H1 (cell line): Measurements from ENCODE around the gene LRBA. TPM values are rescaled to one million over a fixed set of nuclear protein-coding genes. Genes with fewer than 3 reads are reported as not detected.

ENCODE experiments used
- CTCF ChIA-PET: fragments of 300-600 bp; sonication (Branson Sonifier 250); formaldehyde crosslinking; loops from one replicate; lab custom pipeline; 2021; ENCODE audit not compliant: partially characterized antibody; lab: Charles Lee
- POLR2A ChIA-PET: fragments of 300-600 bp; sonication (Branson Sonifier 250); formaldehyde crosslinking; loops from one replicate; lab custom pipeline; 2021; ENCODE audit warnings: inconsistent platforms; ENCODE audit not compliant: partially characterized antibody; lab: Charles Lee
- DNase-seq, 2 experiments: peaks; one replicate each; pipeline versions ENCODE4 v3.0.0 to v3.0.0-alpha.2; 2010 to 2022; ENCODE audit warnings: low spot score in 2 of 2, low read depth in 1 of 2, mixed read lengths in 1 of 2
- FAIRE-seq: peaks from 2 replicates; lab custom pipeline; 2011; peaks lifted over from hg19 to GRCh38; lab: Jason Lieb, UNC
- H2AFZ ChIP-seq: 2 replicates; pipeline ENCODE4 v1.8.1; 2012; ENCODE audit warnings: low read length, inconsistent platforms
- H2AK5ac ChIP-seq: 2 replicates; pipeline ENCODE4 v1.6.1; 2013; ENCODE audit warnings: low read depth, low read length
- H2BK120ac ChIP-seq: replicated peaks from 2 replicates; pipeline ENCODE3; 2013; ENCODE audit warnings: low read depth, low read length, inconsistent platforms
- H2BK12ac ChIP-seq: 2 replicates; pipeline ENCODE4 v1.6.1; 2013; ENCODE audit warnings: low read depth, low read length
- H2BK15ac ChIP-seq: 2 replicates; pipeline ENCODE4 v1.6.1; 2013; ENCODE audit warnings: low read length
- H2BK20ac ChIP-seq: 2 replicates; pipeline ENCODE4 v1.6.1; 2013; ENCODE audit warnings: low read length
- H2BK5ac ChIP-seq: 2 replicates; pipeline ENCODE4 v1.6.1; 2013; ENCODE audit warnings: low read depth, low read length
- H3K14ac ChIP-seq: 2 replicates; pipeline ENCODE4 v1.6.1; 2013; ENCODE audit warnings: inconsistent platforms; ENCODE audit not compliant: insufficient read length
- H3K18ac ChIP-seq: 2 replicates; pipeline ENCODE4 v1.6.1; 2013; ENCODE audit warnings: low read length; ENCODE audit errors: extremely low read depth
- H3K23ac ChIP-seq: 2 replicates; pipeline ENCODE4 v1.6.1; 2013; ENCODE audit warnings: inconsistent platforms; ENCODE audit not compliant: insufficient read length
- H3K23me2 ChIP-seq: 2 replicates; pipeline ENCODE4 v1.6.1; 2013; ENCODE audit warnings: low read depth, low read length
- H3K27ac ChIP-seq: 2 replicates; pipeline ENCODE4 v1.6.1; 2011; ENCODE audit warnings: low read depth, low read length, inconsistent platforms
- H3K27me3 ChIP-seq, 4 experiments: replicated peaks in 1 of 4; 1 replicate in 1 of 4; 2 replicates in 3 of 4; pipeline versions ENCODE4 v1.6.1 to v1.8.1; 2011 to 2013; ENCODE audit warnings: low read length in 3 of 4, mild to moderate bottlenecking in 3 of 4, inconsistent platforms in 2 of 4, mixed read lengths in 2 of 4, moderate library complexity in 1 of 4; ENCODE audit not compliant: control insufficient read depth in 3 of 4, insufficient read depth in 3 of 4; ENCODE audit errors: extremely low read depth in 1 of 4
- H3K36me3 ChIP-seq, 4 experiments: 2 replicates each; pipeline versions ENCODE4 v1.6.1 to v1.8.1; 2011 to 2013; ENCODE audit warnings: mild to moderate bottlenecking in 4 of 4, low read length in 3 of 4, moderate library complexity in 2 of 4, control low read depth in 1 of 4, inconsistent platforms in 1 of 4; ENCODE audit not compliant: insufficient read depth in 4 of 4, control insufficient read depth in 2 of 4
- H3K4ac ChIP-seq: replicated peaks from 2 replicates; pipeline ENCODE3; 2013; ENCODE audit warnings: low read length, low read depth, mixed read lengths, inconsistent platforms; ENCODE audit not compliant: insufficient read length
- H3K4me1 ChIP-seq, 4 experiments: replicated peaks in 1 of 4; 1 replicate in 1 of 4; 2 replicates in 3 of 4; pipeline versions ENCODE4 v1.6.1 to v1.8.1; 2011 to 2013; ENCODE audit warnings: low read length in 3 of 4, inconsistent platforms in 2 of 4, mixed read lengths in 1 of 4; ENCODE audit not compliant: insufficient read depth in 4 of 4, control insufficient read depth in 3 of 4
- H3K4me2 ChIP-seq, 2 experiments: 2 replicates each; pipeline versions ENCODE4 v1.6.1 to v1.8.1; 2011 to 2013; ENCODE audit warnings: low read depth in 2 of 2, low read length in 2 of 2, control low read depth in 1 of 2, inconsistent platforms in 1 of 2, mild to moderate bottlenecking in 1 of 2; ENCODE audit not compliant: insufficient read depth in 1 of 2
- H3K4me3 ChIP-seq, 4 experiments: fragments of 200-600, 300-600 bp in 1 of 4; sonication (generic), shearing (Covaris generic), sonication (Bioruptor Twin) in 1 of 4; 2 replicates each; pipeline versions ENCODE4 v1.5.1 to v1.8.1; 2011 to 2016; ENCODE audit warnings: low read length in 4 of 4, low read depth in 3 of 4, control low read depth in 2 of 4, inconsistent platforms in 2 of 4, mild to moderate bottlenecking in 2 of 4, mixed read lengths in 1 of 4, moderate library complexity in 1 of 4; ENCODE audit not compliant: insufficient read depth in 2 of 4; ENCODE audit errors: extremely low read depth in 1 of 4
- H3K56ac ChIP-seq: replicated peaks from 2 replicates; pipeline ENCODE3; 2013; ENCODE audit warnings: low read depth, mild to moderate bottlenecking, mixed read lengths, low read length, inconsistent platforms; ENCODE audit not compliant: insufficient read length
- H3K79me1 ChIP-seq: 2 replicates; pipeline ENCODE4 v1.6.1; 2013; ENCODE audit warnings: low read depth, low read length, control low read depth
- H3K79me2 ChIP-seq, 2 experiments: 2 replicates each; pipeline versions ENCODE4 v1.6.1 to v1.8.1; 2012 to 2013; ENCODE audit warnings: low read length in 2 of 2, mild to moderate bottlenecking in 2 of 2, inconsistent platforms in 1 of 2; ENCODE audit not compliant: insufficient read depth in 2 of 2, control insufficient read depth in 1 of 2
- H3K9ac ChIP-seq, 4 experiments: replicated peaks in 1 of 4; 1 replicate in 1 of 4; 2 replicates in 3 of 4; pipeline versions ENCODE4 v1.6.1 to v1.8.1; 2011 to 2013; ENCODE audit warnings: low read depth in 3 of 4, low read length in 3 of 4, control low read depth in 2 of 4, mild to moderate bottlenecking in 2 of 4, moderate library complexity in 2 of 4, inconsistent platforms in 1 of 4; ENCODE audit errors: extremely low read depth in 1 of 4
- H3K9me3 ChIP-seq, 2 experiments: 2 replicates each; pipeline versions ENCODE4 v1.6.1 to v1.8.1; 2012 to 2013; ENCODE audit warnings: mild to moderate bottlenecking in 2 of 2, moderate library complexity in 2 of 2, control low read depth in 1 of 2, inconsistent platforms in 1 of 2, low read depth in 1 of 2, low read length in 1 of 2, mixed read lengths in 1 of 2; ENCODE audit not compliant: insufficient read depth in 2 of 2
- H4K20me1 ChIP-seq, 2 experiments: replicated peaks in 1 of 2; 2 replicates each; pipeline versions ENCODE3 to v1.8.1; 2011 to 2013; ENCODE audit warnings: inconsistent platforms in 2 of 2, low read length in 2 of 2, mild to moderate bottlenecking in 1 of 2; ENCODE audit not compliant: insufficient read depth in 2 of 2, control insufficient read depth in 1 of 2
- H4K5ac ChIP-seq: 2 replicates; pipeline ENCODE4 v1.6.1; 2013; ENCODE audit warnings: low read length, low read depth, mixed read lengths, inconsistent platforms; ENCODE audit not compliant: insufficient read length
- H4K8ac ChIP-seq: 2 replicates; pipeline ENCODE4 v1.8.0; 2013; ENCODE audit warnings: mild to moderate bottlenecking, moderate library complexity, low read length, inconsistent platforms; ENCODE audit not compliant: insufficient read depth; ENCODE audit errors: extremely low read depth
- H4K91ac ChIP-seq: replicated peaks from 2 replicates; pipeline ENCODE3; 2013; ENCODE audit warnings: low read length, mixed read lengths, inconsistent platforms; ENCODE audit not compliant: insufficient read length
- CHD1 ChIP-seq: IDR thresholded peaks from 2 replicates; pipeline ENCODE4 v1.6.1; 2012; ENCODE audit warnings: low read depth, low read length, improper control_type of control experiment
- HDAC2 ChIP-seq, 2 experiments: fragments of 300-600 bp in 1 of 2; sonication (generic) in 1 of 2; IDR thresholded peaks; 2 replicates each; pipeline ENCODE4 v1.6.1; 2011 to 2012; ENCODE audit warnings: low read depth in 2 of 2, low read length in 2 of 2, mild to moderate bottlenecking in 2 of 2, moderate library complexity in 2 of 2, borderline replicate concordance in 1 of 2, inconsistent platforms in 1 of 2
- POU5F1 ChIP-seq: IDR thresholded peaks from 2 replicates; pipeline ENCODE4 v1.6.1; 2011; ENCODE audit warnings: low read depth, mild to moderate bottlenecking, low read length, moderate library complexity
- RBBP5 ChIP-seq: IDR thresholded peaks from 2 replicates; pipeline ENCODE4 v1.7.1; 2012; ENCODE audit warnings: low read depth, mild to moderate bottlenecking, inconsistent platforms, low read length, moderate library complexity, borderline replicate concordance
- RFX5 ChIP-seq: IDR thresholded peaks from 2 replicates; pipeline ENCODE4 v1.6.1; 2011; ENCODE audit warnings: low read depth, low read length, improper control_type of control experiment, borderline replicate concordance
- TBP ChIP-seq: IDR thresholded peaks from 2 replicates; pipeline ENCODE4 v1.6.1; 2011; ENCODE audit warnings: low read depth, low read length, improper control_type of control experiment
- polyA plus RNA-seq, 7 experiments: library from polyadenylated mRNA; depleted of rRNA in 3 of 7; stranded (reverse) in 5 of 7; unstranded in 2 of 7; fragments of >200 nt in 5 of 7; fragments of 200-250 nt in 2 of 7; gene quantifications; 1 replicate in 5 of 7; 2 replicates in 1 of 7; 4 replicates in 1 of 7; pipeline versions ENCODE4 v1.2.1 to v1.2.3, GENCODE V29; 2011 to 2013; ENCODE audit warnings: missing spikeins in 2 of 7, mixed read lengths in 2 of 7
- total RNA-seq: library from RNA; stranded (reverse); fragmentation: NEBNext Ultra II Directional; extraction: Animal tissue kit (Norgen Biotek cat#: 25700); gene quantifications from 2 replicates; pipeline ENCODE4 v1.2.1, GENCODE V29; 2021

LRBA gene
- total and polyA plus RNA-seq, 2 of the 8 experiments (the other 6 are each of a cell fraction or from before 2014, with no cell fraction given): 54.6 to 83.2 TPM

GRCh38 chr4:150236626-150237025 is 778.5 kb downstream of the LRBA start:
- no peak overlapping the region for H4K8ac ChIP-seq
- H3K9me3 ChIP-seq: no peaks in the 10 kb centered on the region
- no peak overlapping the region for H3K14ac ChIP-seq
- no peak overlapping the region for H2AK5ac ChIP-seq
- no peak overlapping the region for H2BK12ac ChIP-seq
- no peak overlapping the region for H3K56ac ChIP-seq
- no peak overlapping the region for H4K91ac ChIP-seq
- H4K5ac ChIP-seq: no peak overlapping the region
- H3K79me2 ChIP-seq: no peaks in the 10 kb centered on the region
- no peak overlapping the region for H3K23ac ChIP-seq
- ChIA-PET CTCF (no interaction called here), POLR2A (no interaction called here)
- H4K20me1 ChIP-seq: no peaks in the 10 kb centered on the region
- FAIRE-seq (no peak), DNase-seq (no peak)
- no peak overlapping the region for H2AFZ ChIP-seq
- H3K36me3 ChIP-seq: no peaks in the 10 kb centered on the region
- H3K27ac ChIP-seq: no peak overlapping the region
- H3K4me1 ChIP-seq: peaks cover 0 to 4% (median 2%) of the 10 kb centered on the region in 4 experiments; a peak in 3 of 7 replicates
- no peak overlapping the region for H2BK5ac ChIP-seq
- no peaks in the 10 kb centered on the region for H3K23me2 ChIP-seq
- H2BK20ac ChIP-seq: no peak overlapping the region
- no peaks in the 10 kb centered on the region for H3K79me1 ChIP-seq
- H3K9ac ChIP-seq: no peak overlapping the region
- no peak overlapping the region for H2BK15ac ChIP-seq
- H2BK120ac ChIP-seq: no peak overlapping the region
- H3K4me2 ChIP-seq: no peak overlapping the region
- no peak overlapping the region for H3K4ac ChIP-seq
- no peak overlapping the region for H3K4me3 ChIP-seq
- H3K18ac ChIP-seq: no peak overlapping the region
- TF ChIP-seq POU5F1: no peak
- TF ChIP-seq HDAC2 (IDR thresholded peaks at IDR 0.05; ENCODE audit: borderline replicate concordance in 1 of 2, low read depth in 2 of 2, low read length in 2 of 2): no peak
- no peak for TF ChIP-seq RBBP5
- no peak for TF ChIP-seq CHD1
- no peak for TF ChIP-seq TBP
- TF ChIP-seq RFX5: no peak
- TF ChIP-seq, all 59 proteins: peak for 0
- H3K27me3 ChIP-seq: no peaks in the 10 kb centered on the region
